Pancreas (tissue), 10 donors: ENCODE measurements around the gene TOR1AIP1. TPM values are rescaled to one million over a fixed set of nuclear protein-coding genes. Genes with fewer than 3 reads are reported as not detected.

Source experiments
- ATAC-seq, 4 donors: fragments of 200-7000 bp; cut with Tn5 transposase; one replicate each; pipeline versions ENCODE4 v1.8.0 to v1.9.1; 2020; ENCODE audit warnings: mild to moderate bottlenecking in 4 of 4, moderate library complexity in 4 of 4
- DNase-seq, 6 donors: peaks; one replicate each; pipeline ENCODE4 v3.0.0-alpha.2; 2020
- FAIRE-seq: peaks from 2 replicates; lab custom pipeline; 2012; peaks lifted over from hg19 to GRCh38; lab: Jason Lieb, UNC
- H3K27ac ChIP-seq, 4 donors: fragments of 200-600 bp; sonication (generic); 1 replicate in 3 of 4; 2 replicates in 1 of 4; pipeline versions ENCODE4 v1.5.0 to v1.8.0; 2020
- H3K27me3 ChIP-seq, 4 donors: fragments of 200-600 bp; one replicate each; pipeline ENCODE4 v1.8.0; 2021
- H3K36me3 ChIP-seq, 3 donors: fragments of 200-600 bp; sonication (generic) in 1 of 3; one replicate each; pipeline versions ENCODE4 v1.5.0 to v1.8.0; 2020 to 2021
- H3K4me1 ChIP-seq, 3 donors: fragments of 200-600 bp; one replicate each; pipeline ENCODE4 v1.8.0; 2021
- H3K4me3 ChIP-seq, 4 donors: fragments of 200-600 bp; sonication (generic) in 2 of 4; one replicate each; pipeline versions ENCODE4 v1.5.0 to v1.8.0; 2020 to 2021
- H3K9me3 ChIP-seq, 4 donors: fragments of 200-600 bp; one replicate each; pipeline ENCODE4 v1.8.0; 2021
- WGBS, 2 donors: extraction: QIAGEN DNeasy Blood & Tissue Kit; methylation state at CpG; one replicate each; pipeline ENCODE4 v1.1.7; 2013; 5-methylcytosine and 5-hydroxymethylcytosine counted together
- intact Hi-C, 3 donors: fragments of 100-400 bp; cut with DNase I; formaldehyde crosslinking; loops; one replicate each; pipeline versions ENCODE4 v1.11.1 to v1.14.2; 2022
- polyA plus RNA-seq, 2 donors: library from polyadenylated mRNA; stranded (reverse); fragments of 200-250 nt; gene quantifications; one replicate each; pipeline ENCODE4 v1.2.3, GENCODE V29; 2013
- total RNA-seq, 6 donors: library from RNA; stranded (reverse); fragmentation: NEBNext Ultra II Directional in 4 of 6; extraction: Animal tissue kit (Norgen Biotek cat#: 25700) in 4 of 6; gene quantifications; one replicate each; pipeline versions ENCODE4 v1.2.1 to v1.2.4, GENCODE V29; 2021 to 2023
- TF ChIP-seq, protein P1 (sequence below), 4 donors: fragments of 200-600 bp; sonication (generic) in 3 of 4; IDR thresholded peaks; one replicate each; pipeline versions ENCODE4 v1.5.0 to v1.8.0; 2021; ENCODE audit warnings: antibody characterized with exemption in 4 of 4
- donor health status: healthy with polysubstance abuse.
- donor health status: DM: no; HTN: no; CAD: no; lungs with moderate emphysema.
- donor health status: DM: no; HTN: no; CAD: no.
- donor health status: control.
- donor health status: control.
- donor health status: Bipolar disorder and iron deficiency.
- donor health status: DM: yes; HTN: yes; CAD: no.
- donor health status: DM: no; HTN: no; CAD: no.
- donor health status: DM: no; HTN: no; CAD: no.
- donor health status: DM: yes; HTN: yes; CAD: no.

Gene TOR1AIP1
- total and polyA plus RNA-seq, 8 donors: 8.8 to 29.9 (median 19.0) TPM

DNA sequence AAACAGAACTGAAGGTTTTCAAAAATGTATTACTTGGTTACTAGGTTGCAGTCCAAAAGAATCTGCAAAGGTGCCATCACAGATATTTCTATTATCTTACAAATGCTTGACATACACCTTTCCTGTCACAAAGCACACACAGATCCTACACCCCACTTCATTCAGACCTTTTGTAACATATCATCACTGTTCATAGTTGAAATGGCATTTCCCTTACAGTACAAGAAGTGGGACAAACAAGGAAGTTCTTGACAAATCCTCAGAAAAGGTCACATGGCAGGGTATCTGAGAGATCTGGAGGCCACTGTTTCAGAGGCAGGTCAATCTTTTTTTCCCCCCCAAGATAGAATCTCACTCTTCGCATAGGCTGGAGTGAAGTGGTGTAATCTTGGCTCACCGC lies 25.8 kb upstream of the TOR1AIP1 start:
- Histone ChIP-seq H3K9me3 (no peaks in the 10 kb centered on the region), H3K27me3 (no peaks in the 10 kb centered on the region), H3K4me3 (no peak overlapping the region), H3K27ac (no peak overlapping the region), H3K36me3 (peaks cover 0 to 11% (median 0%) of the 10 kb centered on the region in 3 donors), H3K4me1 (no peaks in the 10 kb centered on the region)
- DNase-seq: no peak
- intact Hi-C loops: no loop called here
- no peak for ATAC-seq
- no peak for FAIRE-seq
- TF ChIP-seq, protein P1, sequence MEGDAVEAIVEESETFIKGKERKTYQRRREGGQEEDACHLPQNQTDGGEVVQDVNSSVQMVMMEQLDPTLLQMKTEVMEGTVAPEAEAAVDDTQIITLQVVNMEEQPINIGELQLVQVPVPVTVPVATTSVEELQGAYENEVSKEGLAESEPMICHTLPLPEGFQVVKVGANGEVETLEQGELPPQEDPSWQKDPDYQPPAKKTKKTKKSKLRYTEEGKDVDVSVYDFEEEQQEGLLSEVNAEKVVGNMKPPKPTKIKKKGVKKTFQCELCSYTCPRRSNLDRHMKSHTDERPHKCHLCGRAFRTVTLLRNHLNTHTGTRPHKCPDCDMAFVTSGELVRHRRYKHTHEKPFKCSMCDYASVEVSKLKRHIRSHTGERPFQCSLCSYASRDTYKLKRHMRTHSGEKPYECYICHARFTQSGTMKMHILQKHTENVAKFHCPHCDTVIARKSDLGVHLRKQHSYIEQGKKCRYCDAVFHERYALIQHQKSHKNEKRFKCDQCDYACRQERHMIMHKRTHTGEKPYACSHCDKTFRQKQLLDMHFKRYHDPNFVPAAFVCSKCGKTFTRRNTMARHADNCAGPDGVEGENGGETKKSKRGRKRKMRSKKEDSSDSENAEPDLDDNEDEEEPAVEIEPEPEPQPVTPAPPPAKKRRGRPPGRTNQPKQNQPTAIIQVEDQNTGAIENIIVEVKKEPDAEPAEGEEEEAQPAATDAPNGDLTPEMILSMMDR (IDR thresholded peaks at IDR 0.05): no peak
- WGBS, 2 donors: 94 to 97% methylated on average over 2 of the region's 2 CpGs

DNA sequence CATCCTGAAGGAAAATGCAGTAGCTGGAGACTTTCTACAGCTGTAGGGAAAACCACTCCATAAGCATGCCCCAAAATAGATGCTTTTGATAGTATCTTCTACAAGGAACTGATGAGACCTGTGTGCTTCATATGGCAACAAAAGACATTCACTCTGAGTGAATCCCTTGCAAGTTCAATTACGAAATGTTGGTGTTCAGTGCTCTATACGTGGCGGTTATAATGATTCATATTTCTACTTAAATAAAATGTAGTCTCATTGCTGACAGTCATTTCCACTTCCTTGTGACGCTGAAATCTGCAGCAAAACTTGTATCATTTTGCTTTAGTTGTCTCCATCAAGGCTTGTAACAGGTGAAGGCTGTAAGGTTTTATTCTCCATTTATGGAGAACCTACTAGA lies 25.1 kb upstream of the TOR1AIP1 start:
- TF ChIP-seq, protein P1 (IDR thresholded peaks at IDR 0.05): no peak

DNA sequence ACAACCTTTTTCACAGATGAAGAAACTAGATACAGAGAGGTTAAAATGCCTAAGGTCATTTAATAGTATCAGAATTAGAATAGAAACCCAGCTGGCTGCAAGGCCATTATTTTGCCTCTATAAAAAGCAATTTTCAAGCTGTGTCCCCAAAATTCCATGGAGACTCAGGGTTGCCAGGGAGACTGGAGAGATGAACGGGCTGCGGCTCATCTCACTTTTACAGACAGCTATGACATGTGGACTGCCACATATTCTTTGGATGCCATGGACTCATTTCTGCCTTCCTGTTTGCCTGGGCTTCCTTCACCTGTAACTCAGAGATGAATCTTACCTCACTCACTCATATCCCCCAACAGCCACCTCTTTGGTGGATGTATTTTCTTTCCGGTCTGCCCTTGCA lies 21.4 kb upstream of the TOR1AIP1 start:
- FAIRE-seq (no peak), DNase-seq (no peak), ATAC-seq (no peak)
- peaks cover 0 to 32% (median 0%) of the 10 kb centered on the region in 3 donors for H3K36me3 ChIP-seq
- H3K4me3 ChIP-seq: no peak overlapping the region
- WGBS, 2 donors: 92 to 93% methylated on average over 3 of the region's 3 CpGs
- no peaks in the 10 kb centered on the region for H3K4me1 ChIP-seq
- no peak overlapping the region for H3K27ac ChIP-seq
- intact Hi-C loops: no loop called here
- no peaks in the 10 kb centered on the region for H3K27me3 ChIP-seq
- TF ChIP-seq, protein P1 (IDR thresholded peaks at IDR 0.05): no peak
- no peaks in the 10 kb centered on the region for H3K9me3 ChIP-seq

More for the DNA sequence above, 25.1 kb upstream of the TOR1AIP1 start:
- no peak for FAIRE-seq
- 91 to 93% methylated on average over 4 of the region's 4 CpGs for WGBS, 2 donors
- no peaks in the 10 kb centered on the region for H3K4me1 ChIP-seq
- H3K36me3 ChIP-seq: peaks cover 0 to 10% (median 0%) of the 10 kb centered on the region in 3 donors
- H3K27ac ChIP-seq: no peak overlapping the region
- H3K27me3 ChIP-seq: no peaks in the 10 kb centered on the region
- no peak for DNase-seq
- no peak for ATAC-seq
- no peaks in the 10 kb centered on the region for H3K9me3 ChIP-seq
- no peak overlapping the region for H3K4me3 ChIP-seq
- intact Hi-C loops: no loop called here

DNA sequence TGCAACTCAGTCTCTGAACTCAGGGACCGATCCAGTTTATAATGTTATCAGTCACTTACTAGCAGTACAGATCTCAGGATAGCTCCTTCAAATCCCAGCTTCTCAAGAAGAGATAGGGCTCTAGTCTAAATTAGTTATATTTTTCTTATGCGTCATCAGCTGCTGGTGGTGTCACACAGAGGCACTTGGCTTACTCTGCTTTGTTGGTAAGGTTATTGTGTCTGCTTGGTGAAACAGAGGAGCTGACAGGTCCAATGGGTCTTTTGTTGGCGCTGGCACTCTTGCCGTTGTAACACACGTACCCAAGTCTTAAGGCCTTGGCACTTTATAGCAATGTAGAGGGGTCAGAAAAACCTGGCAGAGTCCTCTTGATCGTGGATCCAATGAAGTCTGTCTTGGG lies 16.7 kb upstream of the TOR1AIP1 start:
- Histone ChIP-seq H3K27ac (no peak overlapping the region), H3K4me3 (no peak overlapping the region), H3K4me1 (peaks cover 0 to 4% (median under 1%) of the 10 kb centered on the region in 3 donors), H3K27me3 (no peaks in the 10 kb centered on the region), H3K9me3 (no peaks in the 10 kb centered on the region), H3K36me3 (peaks cover 0 to 37% (median 0%) of the 10 kb centered on the region in 3 donors)
- FAIRE-seq: no peak
- TF ChIP-seq, protein P1 (IDR thresholded peaks at IDR 0.05): no peak
- ATAC-seq: no peak
- 82 to 85% methylated on average over 6 of the region's 6 CpGs for WGBS, 2 donors
- intact Hi-C loops: no loop called here
- no peak for DNase-seq

DNA sequence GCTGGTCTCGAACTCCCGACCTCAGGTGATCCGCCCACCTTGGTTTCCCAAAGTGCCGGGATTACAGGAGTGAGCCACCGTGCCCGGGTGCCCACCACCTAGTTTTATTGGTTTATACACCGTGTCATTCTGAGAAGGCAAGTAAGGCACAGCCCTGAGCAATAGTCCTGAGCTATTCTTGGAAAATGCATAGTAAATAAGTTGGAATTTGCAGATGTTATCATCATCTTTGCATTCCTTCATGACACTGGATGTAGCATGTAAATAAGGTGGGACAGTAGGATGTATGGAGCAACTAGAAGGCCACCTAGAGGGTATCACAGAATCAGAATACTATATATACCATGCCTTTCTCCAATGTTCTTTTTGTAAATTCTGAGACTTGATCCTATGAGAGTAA lies 15.5 kb upstream of the TOR1AIP1 start:
- intact Hi-C loops: no loop called here
- DNase-seq (no peak), FAIRE-seq (no peak), ATAC-seq (no peak)
- Histone ChIP-seq H3K27ac (no peak overlapping the region), H3K4me1 (peaks cover 3 to 14% (median 12%) of the 10 kb centered on the region in 3 donors), H3K27me3 (no peaks in the 10 kb centered on the region), H3K9me3 (no peaks in the 10 kb centered on the region), H3K36me3 (peaks cover 0 to 36% (median 0%) of the 10 kb centered on the region in 3 donors), H3K4me3 (no peak overlapping the region)
- 91 to 95% methylated on average over 7 of the region's 7 CpGs for WGBS, 2 donors
- TF ChIP-seq, protein P1 (IDR thresholded peaks at IDR 0.05): no peak
